IPS-11a (cell line): ENCODE results near the gene ANGPTL7.
"Not testable (repeated sequence)": the region's sequence is repeated elsewhere in the genome, so short reads cannot be mapped to it uniquely, and the experiment has no call there.

ENCODE experiments used
- H3K4me3 ChIP-seq: one replicate; pipeline ENCODE4 v1.5.1; 2013; ENCODE audit warnings: low read depth, low read length, control low read depth

ANGPTL7 gene

GRCh38 chr1:11168731-11169130 lies 20.4 kb upstream of the ANGPTL7 start:
- no peak overlapping the region for H3K4me3 ChIP-seq

- no peak overlapping the region for H3K4me3 ChIP-seq
These were observed 20.0 kb upstream of the ANGPTL7 start for GRCh38 chr1:11169202-11169601.

GRCh38 chr1:11170102-11170501 lies 19.1 kb upstream of the ANGPTL7 start:
- H3K4me3 ChIP-seq: no peak overlapping the region

GRCh38 chr1:11174261-11174942 lies 14.8 kb upstream of the ANGPTL7 start:
- H3K4me3 ChIP-seq: no peak overlapping the region

GRCh38 chr1:11175461-11175860 lies 13.7 kb upstream of the ANGPTL7 start:
- no peak overlapping the region for H3K4me3 ChIP-seq

GRCh38 chr1:11176081-11176706 lies 13.0 kb upstream of the ANGPTL7 start:
- no peak overlapping the region for H3K4me3 ChIP-seq

- H3K4me3 ChIP-seq: no peak overlapping the region
These were observed 10.8 kb upstream of the ANGPTL7 start for GRCh38 chr1:11178021-11179015.

- H3K4me3 ChIP-seq: no peak overlapping the region
These were observed 10.0 kb upstream of the ANGPTL7 start for GRCh38 chr1:11179125-11179524.

- not testable (repeated sequence) for H3K4me3 ChIP-seq
These were observed 9.4 kb upstream of the ANGPTL7 start for GRCh38 chr1:11179749-11180148.

GRCh38 chr1:11180342-11180744 lies 8.8 kb upstream of the ANGPTL7 start:
- no peak overlapping the region for H3K4me3 ChIP-seq

- no peak overlapping the region for H3K4me3 ChIP-seq
These were observed 6.3 kb upstream of the ANGPTL7 start for GRCh38 chr1:11182884-11183283.

GRCh38 chr1:11184973-11185372 lies 4.2 kb upstream of the ANGPTL7 start:
- no peak overlapping the region for H3K4me3 ChIP-seq

GRCh38 chr1:11187000-11187399 lies 2.2 kb upstream of the ANGPTL7 start:
- no peak overlapping the region for H3K4me3 ChIP-seq

GRCh38 chr1:11187494-11187893 lies 1.7 kb upstream of the ANGPTL7 start:
- no peak overlapping the region for H3K4me3 ChIP-seq

GRCh38 chr1:11187931-11188330 lies 1.2 kb upstream of the ANGPTL7 start:
- H3K4me3 ChIP-seq: no peak overlapping the region

- no peak overlapping the region for H3K4me3 ChIP-seq
These were observed 774 bp upstream of the ANGPTL7 start for GRCh38 chr1:11188381-11188780.

GRCh38 chr1:11193376-11193775 lies 4.2 kb downstream of the ANGPTL7 start:
- H3K4me3 ChIP-seq: no peak overlapping the region

GRCh38 chr1:11194407-11195176 lies 5.4 kb downstream of the ANGPTL7 start:
- H3K4me3 ChIP-seq: no peak overlapping the region

GRCh38 chr1:11196945-11197344 lies 7.8 kb downstream of the ANGPTL7 start:
- no peak overlapping the region for H3K4me3 ChIP-seq

GRCh38 chr1:11197359-11197758 lies 8.2 kb downstream of the ANGPTL7 start:
- H3K4me3 ChIP-seq: no peak overlapping the region

- no peak overlapping the region for H3K4me3 ChIP-seq
These were observed 9.1 kb downstream of the ANGPTL7 start for GRCh38 chr1:11198257-11198656.
